Measurements from ENCODE around the gene APEX2. TPM values are rescaled to one million over a fixed set of nuclear protein-coding genes. Genes with fewer than 3 reads are reported as not detected.

Gene APEX2
- total RNA-seq, 1 experiment from 2014 or later, result 14.0 TPM

DNA sequence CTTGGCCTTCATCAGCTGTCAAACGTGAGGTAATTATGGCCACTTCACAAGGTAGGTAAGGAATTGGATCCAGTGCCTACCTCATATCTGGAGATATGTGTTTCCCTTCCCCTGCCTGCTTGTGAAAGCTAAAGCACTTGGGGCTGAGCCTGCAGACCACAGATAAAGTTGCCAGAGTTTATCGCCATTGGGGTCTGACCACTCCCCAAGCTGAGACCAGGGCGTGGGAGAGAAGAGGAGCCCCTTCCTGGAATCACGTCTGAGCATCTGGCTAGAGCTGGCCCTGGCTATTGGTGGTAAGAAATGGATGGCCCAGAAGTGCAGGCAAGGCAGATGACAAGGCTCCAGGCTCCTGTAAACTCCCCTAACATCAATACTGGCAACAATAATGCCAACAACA is 27.9 kb downstream of the APEX2 start:
- Mint-ChIP-seq H3K9me3 (ENCODE audit: unreplicated experiment) (no peaks in the 10 kb centered on the region), H3K4me1 (ENCODE audit: insufficient read depth, unreplicated experiment) (no peaks in the 10 kb centered on the region), H3K4me3 (ENCODE audit: unreplicated experiment) (no peak overlapping the region), H3K27ac (ENCODE audit: low read depth, unreplicated experiment) (no peak overlapping the region), H3K36me3 (ENCODE audit: insufficient read depth, unreplicated experiment) (no peaks in the 10 kb centered on the region), H3K27me3 (ENCODE audit: insufficient read depth, unreplicated experiment) (peaks cover 49% of the 10 kb centered on the region)
- BruUV-seq (replicated peaks), result no TSS peak
- TF ChIP-seq, protein P1, sequence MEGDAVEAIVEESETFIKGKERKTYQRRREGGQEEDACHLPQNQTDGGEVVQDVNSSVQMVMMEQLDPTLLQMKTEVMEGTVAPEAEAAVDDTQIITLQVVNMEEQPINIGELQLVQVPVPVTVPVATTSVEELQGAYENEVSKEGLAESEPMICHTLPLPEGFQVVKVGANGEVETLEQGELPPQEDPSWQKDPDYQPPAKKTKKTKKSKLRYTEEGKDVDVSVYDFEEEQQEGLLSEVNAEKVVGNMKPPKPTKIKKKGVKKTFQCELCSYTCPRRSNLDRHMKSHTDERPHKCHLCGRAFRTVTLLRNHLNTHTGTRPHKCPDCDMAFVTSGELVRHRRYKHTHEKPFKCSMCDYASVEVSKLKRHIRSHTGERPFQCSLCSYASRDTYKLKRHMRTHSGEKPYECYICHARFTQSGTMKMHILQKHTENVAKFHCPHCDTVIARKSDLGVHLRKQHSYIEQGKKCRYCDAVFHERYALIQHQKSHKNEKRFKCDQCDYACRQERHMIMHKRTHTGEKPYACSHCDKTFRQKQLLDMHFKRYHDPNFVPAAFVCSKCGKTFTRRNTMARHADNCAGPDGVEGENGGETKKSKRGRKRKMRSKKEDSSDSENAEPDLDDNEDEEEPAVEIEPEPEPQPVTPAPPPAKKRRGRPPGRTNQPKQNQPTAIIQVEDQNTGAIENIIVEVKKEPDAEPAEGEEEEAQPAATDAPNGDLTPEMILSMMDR (IDR thresholded peaks at IDR 0.05; ENCODE audit: unreplicated experiment), result no peak
- ChIA-PET POLR2A (no interaction called here), CTCF (interaction anchor here (1.3 kb wide), 1 partner anchor 16 kb away, joined by 4 read pairs; no protein-coding TSS in a partner anchor)
- no peak for DNase-seq (ENCODE audit: unreplicated experiment)
- intact Hi-C loops (cut with micrococcal nuclease), result no loop called here

DNA sequence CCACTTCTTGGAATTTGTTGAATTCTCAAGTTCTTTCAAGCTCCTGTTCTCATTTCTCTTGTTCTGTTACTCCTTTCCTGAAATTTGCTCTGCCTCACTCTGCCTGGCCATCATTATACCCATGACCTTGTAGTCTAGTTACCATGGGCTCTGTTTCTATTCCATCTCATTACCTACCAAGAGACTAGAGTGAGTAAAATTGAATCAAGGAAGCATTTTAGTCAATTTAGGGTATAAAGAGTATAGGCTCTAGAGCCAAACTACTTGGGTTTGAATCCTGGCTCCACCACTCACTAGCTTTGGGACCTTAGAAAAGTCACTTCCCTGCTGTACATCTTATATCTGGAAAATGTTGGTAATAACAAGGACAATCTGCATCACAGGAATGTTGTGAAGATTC is 28.4 kb downstream of the APEX2 start:
- Mint-ChIP-seq H3K4me3 (ENCODE audit: unreplicated experiment) (no peak overlapping the region), H3K9me3 (ENCODE audit: unreplicated experiment) (no peaks in the 10 kb centered on the region), H3K36me3 (ENCODE audit: insufficient read depth, unreplicated experiment) (no peaks in the 10 kb centered on the region), H3K4me1 (ENCODE audit: insufficient read depth, unreplicated experiment) (no peaks in the 10 kb centered on the region), H3K27me3 (ENCODE audit: insufficient read depth, unreplicated experiment) (peaks cover 55% of the 10 kb centered on the region), H3K27ac (ENCODE audit: low read depth, unreplicated experiment) (no peak overlapping the region)
- TF ChIP-seq, protein P1 (IDR thresholded peaks at IDR 0.05; ENCODE audit: unreplicated experiment), result no peak
- POLR2A ChIA-PET, result no interaction called here
- no TSS peak for BruUV-seq (replicated peaks)
- intact Hi-C loops (cut with micrococcal nuclease), result no loop called here
- CTCF ChIA-PET, result interaction anchor here (0.6 to 1.3 kb wide), 2 partner anchors 17 to 43 kb away, joined by 4 read pairs; no protein-coding TSS in a partner anchor
- DNase-seq (ENCODE audit: unreplicated experiment), result no peak

DNA sequence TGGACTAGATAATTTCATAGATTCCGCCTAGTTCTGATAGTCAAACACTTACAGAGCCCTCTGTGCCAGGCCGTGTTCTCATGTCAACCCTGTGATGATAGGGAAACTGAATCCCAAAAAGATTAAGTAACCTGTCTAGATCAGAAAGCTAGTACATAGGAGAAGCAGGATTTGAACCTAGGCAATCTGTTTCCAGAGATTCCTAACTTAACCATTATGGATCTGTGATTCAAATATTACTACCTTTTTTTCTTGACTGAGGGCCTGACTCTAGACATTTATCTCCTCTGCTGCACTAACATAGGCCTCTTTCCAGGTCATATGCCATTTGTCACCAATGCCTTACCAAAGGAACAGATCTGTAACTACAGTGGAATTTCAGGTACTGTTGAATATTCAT is 29.1 kb downstream of the APEX2 start:
- no TSS peak for BruUV-seq (replicated peaks)
- intact Hi-C loops (cut with micrococcal nuclease), result no loop called here
- peaks cover 55% of the 10 kb centered on the region for H3K27me3 Mint-ChIP-seq (ENCODE audit: insufficient read depth, unreplicated experiment)
- DNase-seq (ENCODE audit: unreplicated experiment), result no peak
- no peak overlapping the region for H3K4me3 Mint-ChIP-seq (ENCODE audit: unreplicated experiment)
- ChIA-PET POLR2A (no interaction called here), CTCF (interaction anchor here (0.6 kb wide), 1 partner anchor 43 kb away, joined by 4 read pairs; no protein-coding TSS in a partner anchor)
- TF ChIP-seq, protein P1 (IDR thresholded peaks at IDR 0.05; ENCODE audit: unreplicated experiment), result no peak
- no peaks in the 10 kb centered on the region for H3K4me1 Mint-ChIP-seq (ENCODE audit: insufficient read depth, unreplicated experiment)
- H3K36me3 Mint-ChIP-seq (ENCODE audit: insufficient read depth, unreplicated experiment), result no peaks in the 10 kb centered on the region
- H3K9me3 Mint-ChIP-seq (ENCODE audit: unreplicated experiment), result no peaks in the 10 kb centered on the region
- no peak overlapping the region for H3K27ac Mint-ChIP-seq (ENCODE audit: low read depth, unreplicated experiment)

DNA sequence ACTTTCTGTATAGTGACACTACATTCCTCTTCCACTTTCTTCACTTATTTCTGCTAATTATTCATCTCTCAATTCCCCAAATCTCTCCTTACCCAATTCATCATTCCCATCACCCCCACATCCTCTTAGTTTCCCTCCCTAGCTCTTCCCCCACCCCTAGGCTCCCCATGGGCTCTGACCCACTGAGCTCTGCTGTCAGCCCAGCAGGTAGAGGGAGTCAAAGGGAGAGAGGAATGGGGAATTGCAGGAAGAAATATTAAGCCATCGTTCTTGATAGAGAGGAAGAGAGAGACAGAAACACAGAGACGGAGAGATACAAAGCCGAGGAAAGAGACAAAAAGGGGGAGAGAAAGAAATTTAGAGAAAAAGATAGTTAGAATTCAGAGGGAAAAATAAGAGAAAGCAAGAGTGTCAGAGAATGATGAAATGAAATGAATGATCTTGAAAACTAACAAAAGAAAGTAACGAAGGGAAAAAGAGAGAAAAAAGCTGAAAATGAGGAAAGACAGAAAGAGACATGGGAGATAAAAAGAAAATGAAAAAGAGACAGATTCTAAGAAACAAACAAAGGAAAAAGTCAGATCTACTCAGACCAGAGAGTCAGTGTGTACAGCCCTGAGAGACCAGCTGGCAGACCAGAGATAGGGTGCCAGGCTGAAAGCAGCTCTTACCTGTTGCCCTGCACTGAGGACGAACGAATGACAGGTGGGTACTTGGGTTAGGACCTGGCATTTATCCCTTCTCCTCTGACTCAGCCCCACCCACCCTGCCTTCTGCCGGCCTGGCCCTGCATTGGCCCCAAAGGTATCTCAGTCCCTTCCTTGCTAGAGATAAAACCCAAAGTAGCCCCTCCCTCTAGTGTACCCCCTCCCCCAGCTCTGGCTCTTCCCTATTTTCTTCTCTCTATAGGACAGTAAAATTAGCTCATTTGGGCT is 30.4 kb downstream of the APEX2 start, which contains the start of gene ALAS2:
ALAS2 (minus strand) TSS at position 707 of the 935 bp plus-strand sequence. CDS start 4,977 bp downstream, outside the sequence.
- no TSS peak for BruUV-seq (replicated peaks)
- CTCF ChIA-PET, result interaction anchor here (0.5 kb wide), 1 partner anchor 20 kb away, joined by 4 read pairs; no protein-coding TSS in a partner anchor

More for the DNA sequence above, 30.4 kb downstream of the APEX2 start, which contains the start of gene ALAS2:
- Mint-ChIP-seq H3K4me3 (ENCODE audit: unreplicated experiment) (no peak within 1 kb of the TSS), H3K27ac (ENCODE audit: low read depth, unreplicated experiment) (no peak within 1 kb of the TSS), H3K36me3 (ENCODE audit: insufficient read depth, unreplicated experiment) (no peaks in the 10 kb centered on the region), H3K4me1 (ENCODE audit: insufficient read depth, unreplicated experiment) (no peaks in the 10 kb centered on the region), H3K9me3 (ENCODE audit: unreplicated experiment) (no peaks in the 10 kb centered on the region), H3K27me3 (ENCODE audit: insufficient read depth, unreplicated experiment) (peaks cover 55% of the 10 kb centered on the region)
- TF ChIP-seq, protein P1 (IDR thresholded peaks at IDR 0.05; ENCODE audit: unreplicated experiment), result no peak
- DNase-seq (ENCODE audit: unreplicated experiment), result no peak
- intact Hi-C loops (cut with micrococcal nuclease), result no loop called here
- POLR2A ChIA-PET, result interaction anchor here (0.6 kb wide), 1 partner anchor 708 kb away, joined by 3 read pairs; no protein-coding TSS in a partner anchor
